Esophagus squamous epithelium (tissue), 4 donors: ENCODE data around the gene HAUS1.
"Not testable (repeated sequence)": the region's sequence is repeated elsewhere in the genome, so short reads cannot be mapped to it uniquely, and the experiment has no call there.

ENCODE experiments used
- CTCF ChIP-seq, 6 experiments: fragments of 450-650 bp in 4 of 6; fragments of 200-600 bp in 2 of 6; sonication (generic) in 2 of 6; IDR thresholded peaks; one replicate each; pipeline ENCODE4 v1.5.1; 2016 to 2019; ENCODE audit warnings: antibody characterized with exemption in 6 of 6, mild to moderate bottlenecking in 4 of 6, moderate library complexity in 4 of 6
- POLR2A ChIP-seq, 4 donors: fragments of 450-650 bp; IDR thresholded peaks; one replicate each; pipeline ENCODE4 v1.6.1; 2017; ENCODE audit warnings: antibody characterized with exemption in 4 of 4, mild to moderate bottlenecking in 4 of 4, moderate library complexity in 3 of 4

- not testable (repeated sequence) for TF ChIP-seq CTCF, POLR2A (IDR thresholded peaks at IDR 0.05)
These were observed 26.4 kb downstream of the HAUS1 start for GRCh38 chr18:46130549-46130948.
